GM11168 (cell line): ENCODE results near the gene SCUBE1.

ENCODE experiments used
- in situ Hi-C: fragments of 300-500 bp; cut with MboI; formaldehyde crosslinking; loops from one replicate; pipeline ENCODE4 v1.12.0; 2022; ENCODE audit warnings: low sequenced_read_pairs; ENCODE audit not compliant: unreplicated experiment

SCUBE1 gene

GRCh38 chr22:43209523-43209890 lies 133.7 kb downstream of the SCUBE1 start:
- in situ Hi-C loops: no loop called here

DNA sequence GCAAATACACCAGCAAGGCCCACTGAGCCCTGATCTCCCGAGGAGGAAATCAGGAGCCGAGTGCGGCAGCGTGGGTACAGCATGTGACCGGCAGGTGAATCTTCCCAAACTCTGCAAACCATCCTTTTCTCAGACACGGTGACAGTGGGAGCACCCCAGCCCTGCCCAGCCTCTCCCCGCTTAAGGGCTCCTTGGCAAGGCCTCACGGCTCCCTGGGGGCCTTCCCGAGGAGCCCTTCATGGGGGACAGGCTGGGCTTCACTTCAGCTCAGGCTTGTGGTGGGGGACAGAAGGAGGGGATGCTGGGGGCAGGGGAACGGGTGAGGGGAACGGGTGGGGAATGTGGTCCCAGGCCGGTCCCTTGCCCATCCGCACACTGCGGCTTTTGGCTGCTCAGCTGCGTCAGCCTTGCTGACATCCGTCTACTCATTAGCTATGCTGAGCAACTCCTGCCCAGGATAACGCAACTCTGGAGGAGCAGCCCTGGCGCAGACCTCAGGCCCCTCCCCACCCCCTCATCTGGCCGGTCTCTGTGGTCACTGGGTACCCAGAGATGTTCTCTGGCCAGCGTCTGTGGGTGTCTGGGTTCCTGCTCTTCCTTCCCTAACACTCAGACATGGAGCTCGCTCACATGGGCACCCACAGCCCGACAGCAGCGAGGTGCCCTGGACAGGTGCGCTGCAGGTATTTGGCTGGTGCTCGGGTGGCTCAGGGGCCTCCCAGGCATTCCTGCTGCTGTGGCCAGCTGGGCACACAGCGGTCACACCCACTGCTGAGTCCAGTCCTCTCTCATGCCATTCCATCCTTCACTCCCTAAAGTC lies 134.3 kb downstream of the SCUBE1 start:
- in situ Hi-C loops: no loop called here

GRCh38 chr22:43207849-43208702 lies 135.1 kb downstream of the SCUBE1 start:
- in situ Hi-C loops: no loop called here

DNA sequence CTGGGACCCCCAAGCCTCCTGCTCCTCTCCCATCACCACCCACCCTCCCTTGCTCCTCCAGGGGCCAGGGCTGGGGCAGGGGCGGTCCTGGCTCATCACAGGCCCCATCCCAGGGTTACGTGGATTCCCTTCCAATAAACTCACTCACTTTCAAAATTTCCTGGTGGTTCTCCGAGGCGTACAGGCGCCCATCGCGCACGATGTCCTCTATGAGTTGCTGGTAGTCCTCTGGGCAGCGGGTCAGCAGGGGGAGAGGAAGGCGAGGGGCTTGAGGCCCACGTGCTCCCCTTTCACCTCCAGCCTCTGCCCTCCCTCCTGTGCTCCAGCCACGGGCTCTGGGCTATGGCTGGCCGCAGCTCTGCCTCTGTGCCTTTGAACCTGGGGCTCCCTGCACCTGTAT lies 135.8 kb downstream of the SCUBE1 start:
- in situ Hi-C loops: no loop called here

DNA sequence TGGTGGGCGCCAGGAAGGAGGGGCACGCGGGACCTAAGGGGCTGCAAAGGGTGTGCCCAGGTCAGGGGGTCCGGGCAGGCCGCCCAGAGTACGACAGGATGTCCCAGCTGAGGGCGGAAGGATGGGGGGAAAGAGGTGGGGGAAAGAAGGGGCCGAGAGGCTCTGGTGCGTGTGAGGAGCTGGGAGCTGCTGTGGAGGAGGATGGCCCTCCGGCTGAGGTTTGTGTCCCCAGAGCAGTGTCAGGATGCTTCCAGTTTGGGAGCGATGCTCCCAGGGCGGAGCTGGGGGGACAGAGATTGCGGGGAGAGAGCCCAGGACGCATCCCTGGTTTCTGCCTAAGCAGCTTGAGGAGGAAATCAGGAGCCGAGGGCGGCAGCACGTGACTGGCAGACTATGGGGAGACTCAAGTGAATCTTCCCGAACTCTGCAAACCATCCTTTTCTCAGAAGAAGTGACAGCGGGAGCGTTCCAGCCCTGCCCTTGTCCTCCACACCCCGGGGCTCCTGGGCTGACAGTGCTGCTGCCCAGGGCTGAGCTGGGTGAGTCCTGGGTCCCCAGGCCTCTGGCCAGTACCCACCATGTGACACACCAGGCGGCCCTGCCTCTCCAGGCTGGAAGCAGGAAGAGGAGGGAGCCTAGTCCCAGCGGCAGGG lies 136.5 kb downstream of the SCUBE1 start:
- in situ Hi-C loops: no loop called here

DNA sequence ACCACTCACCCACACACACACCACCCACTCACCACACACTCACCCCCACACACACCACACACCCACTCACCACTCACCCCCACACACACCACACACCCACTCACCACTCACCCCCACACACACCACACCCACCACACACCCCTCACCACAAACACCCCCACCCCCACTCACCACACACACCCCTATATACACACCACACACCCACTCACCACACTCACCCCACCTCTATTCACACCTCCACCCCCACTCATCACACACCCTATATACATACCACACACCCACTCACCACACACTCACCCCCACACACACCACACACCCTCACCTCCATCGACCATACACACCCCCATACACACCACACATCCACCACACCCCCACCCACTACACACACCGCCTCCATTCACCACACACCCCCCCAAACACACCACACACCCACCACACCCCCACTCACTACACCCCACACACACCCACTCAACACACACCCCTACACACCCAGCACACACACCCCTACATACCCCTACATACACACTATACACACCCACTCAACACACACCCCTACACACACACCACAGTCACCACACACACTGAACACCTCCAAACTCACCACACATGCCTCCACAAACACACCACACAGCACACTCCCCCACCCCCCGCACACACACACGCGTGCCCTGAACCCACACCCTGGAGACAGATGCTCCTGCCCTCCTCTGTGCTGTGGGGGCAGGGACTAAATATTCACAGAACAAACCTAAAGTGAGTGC lies 137.2 kb downstream of the SCUBE1 start:
- in situ Hi-C loops: no loop called here

DNA sequence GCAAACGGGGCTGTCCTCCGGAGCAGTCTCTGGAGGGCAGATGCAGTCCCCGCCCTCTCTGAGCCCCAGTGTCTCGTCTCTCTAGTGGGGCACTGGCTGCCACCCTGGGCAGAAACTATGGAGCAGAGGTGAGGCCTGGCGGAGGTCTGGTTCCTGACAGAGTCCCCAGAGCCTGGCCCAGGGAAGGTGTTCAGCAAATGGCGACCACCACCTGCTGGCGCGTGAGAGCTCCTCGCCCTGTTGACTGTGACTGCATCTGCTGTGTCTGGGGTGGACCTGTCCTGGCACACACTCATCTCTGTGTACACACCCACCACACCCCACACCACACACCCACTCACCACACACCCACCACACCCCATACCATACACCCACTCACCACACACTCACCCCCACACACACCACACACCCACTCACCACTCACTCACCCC lies 137.9 kb downstream of the SCUBE1 start:
- in situ Hi-C loops: no loop called here

DNA sequence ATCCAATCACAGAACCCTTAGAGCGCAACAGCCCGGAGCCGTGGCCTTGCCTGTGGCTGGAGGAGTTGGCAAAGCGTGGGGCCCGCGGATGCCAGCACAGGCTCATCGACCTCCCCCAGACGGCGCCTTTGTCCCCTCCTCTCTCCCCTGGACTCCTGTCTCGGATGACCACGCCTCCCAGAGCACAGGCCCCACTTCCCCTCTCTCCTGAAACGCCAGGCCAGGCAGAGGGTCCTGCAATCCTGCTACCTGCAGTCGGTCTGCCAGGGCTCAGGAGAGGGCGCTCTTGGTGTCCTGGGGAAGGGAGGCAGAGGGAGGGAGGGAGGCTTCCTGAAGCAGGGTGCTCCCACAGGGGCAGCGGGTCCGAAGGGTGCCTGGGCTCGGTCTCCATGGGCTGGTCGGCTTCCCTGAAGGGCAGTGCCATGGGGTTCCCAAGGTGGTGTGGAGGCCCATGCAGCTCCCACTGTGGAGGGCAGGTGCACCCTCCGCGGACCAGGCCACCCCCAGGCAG lies 139.6 kb downstream of the SCUBE1 start:
- in situ Hi-C loops: no loop called here

DNA sequence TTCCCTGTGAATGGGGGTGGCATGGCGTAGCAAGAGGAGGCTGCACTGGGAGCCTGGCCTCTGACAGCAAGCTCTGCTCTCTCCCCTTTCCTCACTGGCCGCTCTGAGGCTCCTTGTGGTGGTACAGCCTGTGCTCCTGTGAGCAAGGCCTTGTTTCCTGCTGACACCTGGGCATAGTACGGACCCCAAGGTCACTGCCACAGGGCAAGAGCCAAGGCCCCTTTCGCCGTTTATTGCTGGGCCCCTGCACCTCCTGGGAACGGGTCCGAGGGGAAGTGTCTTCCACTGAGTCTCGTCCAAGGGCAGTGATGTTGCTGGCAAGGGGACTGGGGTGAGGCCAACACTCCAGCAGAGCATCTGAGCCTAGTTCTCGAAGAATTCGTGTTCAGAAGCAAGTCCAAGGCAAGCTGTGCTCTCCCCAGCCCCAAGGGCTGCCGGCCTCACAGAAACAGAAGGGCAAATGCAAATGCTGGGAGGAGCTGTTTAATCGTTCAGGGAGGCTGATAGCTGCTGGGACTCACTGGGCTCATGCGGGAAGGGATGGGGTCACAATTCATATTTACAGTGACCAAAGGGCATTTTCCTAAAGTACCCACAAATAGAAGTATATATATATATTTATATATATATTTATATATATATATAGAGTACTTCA lies 140.3 kb downstream of the SCUBE1 start:
- in situ Hi-C loops: no loop called here

DNA sequence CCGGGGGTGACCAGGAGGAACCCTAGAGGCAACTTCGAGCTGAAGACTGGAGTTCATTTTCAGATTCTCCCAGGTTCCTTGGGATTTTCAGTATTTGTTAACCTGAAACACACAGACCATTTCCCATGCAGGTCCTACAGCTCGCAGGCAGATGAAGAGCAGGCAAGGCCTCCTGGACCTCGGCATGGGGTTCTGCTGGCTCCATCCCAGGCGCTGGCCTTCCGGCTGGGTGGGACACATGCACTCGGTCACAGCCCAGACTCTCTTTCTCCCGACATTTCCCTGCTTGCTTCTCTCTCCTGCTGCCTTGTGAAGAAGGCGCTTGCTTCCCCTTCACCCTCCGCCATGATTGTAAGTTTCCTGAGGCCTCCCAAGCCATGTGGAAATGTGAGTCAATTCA lies 140.8 kb downstream of the SCUBE1 start:
- in situ Hi-C loops: no loop called here

GRCh38 chr22:43201486-43202219 lies 141.5 kb downstream of the SCUBE1 start:
- in situ Hi-C loops: no loop called here

GRCh38 chr22:43200555-43200954 lies 142.6 kb downstream of the SCUBE1 start:
- in situ Hi-C loops: no loop called here

- in situ Hi-C loops: no loop called here
Observed at GRCh38 chr22:43200031-43200430, 143.1 kb downstream of the SCUBE1 start.

- in situ Hi-C loops: no loop called here
Observed at GRCh38 chr22:43199541-43199940, 143.6 kb downstream of the SCUBE1 start.

- in situ Hi-C loops: no loop called here
Observed at GRCh38 chr22:43198936-43199335, 144.2 kb downstream of the SCUBE1 start.

GRCh38 chr22:43198126-43198525 lies 145.0 kb downstream of the SCUBE1 start:
- in situ Hi-C loops: no loop called here

DNA sequence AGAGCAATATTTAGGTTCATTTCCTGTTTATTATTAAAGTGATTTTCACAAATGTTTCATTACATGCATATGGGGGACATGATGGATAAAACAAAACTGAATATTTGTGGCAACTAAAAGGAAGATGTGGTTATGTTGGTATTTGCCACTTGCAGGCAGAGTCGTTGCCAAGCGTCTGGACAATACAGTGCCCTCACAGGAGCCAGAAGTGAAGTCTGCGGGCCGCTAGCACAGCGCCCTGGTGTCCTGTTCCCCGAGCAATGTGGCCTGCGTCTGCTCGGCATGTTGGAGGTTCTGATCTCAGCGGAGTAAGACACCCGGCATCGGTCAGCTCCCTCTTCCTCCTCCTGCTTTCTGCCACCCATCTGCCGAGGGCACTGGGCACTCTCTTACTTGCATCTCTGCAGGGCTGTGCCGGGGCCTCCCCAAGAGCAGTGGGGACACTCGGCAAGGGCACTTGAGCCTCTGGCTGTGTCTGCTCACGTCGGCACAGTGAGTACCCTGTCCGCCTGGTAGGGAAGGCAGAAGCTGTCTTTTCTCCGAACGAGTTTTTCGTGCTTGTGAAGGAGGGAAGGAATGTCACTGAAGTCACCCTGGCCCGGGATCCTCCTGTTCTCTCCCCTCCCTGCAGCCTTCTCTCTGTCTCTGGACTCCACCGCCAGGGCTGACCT lies 145.8 kb downstream of the SCUBE1 start:
- in situ Hi-C loops: no loop called here

DNA sequence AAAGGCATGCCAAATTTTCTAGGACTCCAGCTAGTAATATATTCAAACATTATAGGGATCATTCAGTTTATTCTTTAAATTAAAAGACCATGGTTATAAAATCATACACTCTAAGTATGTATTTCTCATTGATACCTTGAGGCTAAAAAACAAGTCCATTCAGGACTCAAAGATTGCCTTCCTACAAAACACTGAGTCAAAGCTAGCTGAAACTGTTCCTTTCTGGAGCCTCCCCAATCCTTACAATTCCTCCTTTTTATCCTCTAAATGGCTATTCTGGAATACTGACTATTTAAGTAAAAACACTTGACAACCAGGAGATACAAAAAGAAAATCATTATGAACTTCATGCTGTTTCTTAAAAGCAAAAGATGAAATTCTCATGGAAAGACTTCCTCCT lies 151.3 kb downstream of the SCUBE1 start:
- in situ Hi-C loops: no loop called here
